B cell (primary cell): ENCODE results near the gene CUL9. TPM values are rescaled to one million over a fixed set of nuclear protein-coding genes. Genes with fewer than 3 reads are reported as not detected.

Source experiments
- ATAC-seq: fragments of 200-7000 bp; cut with Tn5 transposase; one replicate; pipeline ENCODE4 v1.10.0; 2021; ENCODE audit warnings: low read depth, mild to moderate bottlenecking, moderate number of reproducible peaks, moderate library complexity
- CTCF ChIA-PET: fragments of 350-600 bp; sonication (Branson Sonifier 250); formaldehyde crosslinking; loops from one replicate; lab custom pipeline; 2021; ENCODE audit warnings: antibody characterized with exemption, inconsistent platforms; lab: Charles Lee
- POLR2A ChIA-PET: fragments of 350-600 bp; sonication (Branson Sonifier 250); formaldehyde crosslinking; loops from one replicate; lab custom pipeline; 2021; ENCODE audit warnings: antibody characterized with exemption; lab: Charles Lee
- DNase-seq: peaks from one replicate; pipeline ENCODE4 v3.0.0; 2013
- H2AFZ ChIP-seq: 2 replicates; pipeline ENCODE4 v1.6.1; 2012; ENCODE audit warnings: mild to moderate bottlenecking, low read depth, low read length; ENCODE audit not compliant: insufficient read depth, poor library complexity, severe bottlenecking
- H3K27ac ChIP-seq, 2 donors: 1 replicate in 1 of 2; 2 replicates in 1 of 2; pipeline ENCODE4 v1.5.1; 2012 to 2013; ENCODE audit warnings: low read length in 2 of 2, mild to moderate bottlenecking in 2 of 2, moderate library complexity in 1 of 2
- H3K27me3 ChIP-seq, 4 experiments: fragments of 200-600 bp in 1 of 4; sonication (generic) in 1 of 4; replicated peaks in 1 of 4; 1 replicate in 2 of 4; 2 replicates in 2 of 4; pipeline versions ENCODE4 v1.6.1 to v1.7.0; 2013 to 2016; ENCODE audit warnings: low read length in 3 of 4, mild to moderate bottlenecking in 2 of 4, mixed read lengths in 1 of 4, moderate library complexity in 1 of 4; ENCODE audit not compliant: insufficient read depth in 4 of 4, control insufficient read depth in 3 of 4; ENCODE audit errors: control extremely low read depth in 1 of 4
- H3K36me3 ChIP-seq, 2 experiments: replicated peaks in 1 of 2; 1 replicate in 1 of 2; 2 replicates in 1 of 2; pipeline versions ENCODE4 v1.6.1 to v1.7.1; 2013; ENCODE audit warnings: low read length in 1 of 2; ENCODE audit not compliant: insufficient read depth in 2 of 2, control insufficient read depth in 1 of 2; ENCODE audit errors: control extremely low read depth in 1 of 2, extremely low read depth in 1 of 2
- H3K4me1 ChIP-seq, 2 donors: fragments of 200-600 bp in 1 of 2; sonication (generic) in 1 of 2; 1 replicate in 1 of 2; 2 replicates in 1 of 2; pipeline versions ENCODE4 v1.5.1 to v1.6.1; 2013 to 2017; ENCODE audit warnings: low read length in 2 of 2; ENCODE audit not compliant: control insufficient read depth in 2 of 2, insufficient read depth in 2 of 2
- H3K4me2 ChIP-seq: replicated peaks from 2 replicates; pipeline ENCODE3; 2012; ENCODE audit warnings: mild to moderate bottlenecking, low read depth, low read length; ENCODE audit not compliant: poor library complexity, severe bottlenecking
- H3K4me3 ChIP-seq, 5 experiments: fragments of 200-600 bp in 1 of 5; sonication (generic) in 1 of 5; 1 replicate in 3 of 5; 2 replicates in 2 of 5; pipeline versions ENCODE4 v1.5.1 to v1.7.0; 2011 to 2016; ENCODE audit warnings: low read length in 4 of 5, mild to moderate bottlenecking in 4 of 5, low read depth in 2 of 5, control low read depth in 1 of 5, moderate library complexity in 1 of 5; ENCODE audit not compliant: insufficient read depth in 1 of 5; ENCODE audit errors: control extremely low read depth in 1 of 5, extremely low read depth in 1 of 5
- H3K79me2 ChIP-seq: fragments of 200-600 bp; sonication (generic); one replicate; pipeline ENCODE4 v1.6.0; 2016; ENCODE audit warnings: low read length; ENCODE audit not compliant: control insufficient read depth, insufficient read depth
- H3K9ac ChIP-seq: fragments of 200-600 bp; sonication (generic); 2 replicates; pipeline ENCODE4 v1.6.1; 2017; ENCODE audit warnings: mild to moderate bottlenecking, low read length, moderate library complexity
- H3K9me3 ChIP-seq, 3 donors: one replicate each; pipeline versions ENCODE4 v1.6.1 to v1.7.1; 2013; ENCODE audit warnings: low read length in 2 of 3; ENCODE audit not compliant: control insufficient read depth in 2 of 3, insufficient read depth in 1 of 3; ENCODE audit errors: control extremely low read depth in 1 of 3
- H4K20me1 ChIP-seq: 2 replicates; pipeline ENCODE4 v1.6.0; 2012; ENCODE audit warnings: mild to moderate bottlenecking, low read length; ENCODE audit not compliant: insufficient read depth, control insufficient read depth, poor library complexity, severe bottlenecking
- H3K27ac Mint-ChIP-seq: one replicate; pipeline ENCODE4 v1.8.0; 2021; ENCODE audit warnings: mixed read lengths
- H3K27me3 Mint-ChIP-seq: one replicate; pipeline ENCODE4 v1.8.0; 2021; ENCODE audit warnings: mixed read lengths
- H3K4me1 Mint-ChIP-seq: one replicate; pipeline ENCODE4 v1.8.0; 2021; ENCODE audit warnings: mixed read lengths
- H3K4me3 Mint-ChIP-seq: one replicate; pipeline ENCODE4 v1.8.0; 2021; ENCODE audit warnings: mixed read lengths
- H3K9me3 Mint-ChIP-seq: one replicate; pipeline ENCODE4 v1.8.0; 2022; ENCODE audit warnings: mixed read lengths; ENCODE audit not compliant: insufficient read depth
- EZH2 ChIP-seq: IDR thresholded peaks from 2 replicates; pipeline ENCODE4 v1.6.1; 2012; ENCODE audit warnings: borderline replicate concordance, low read depth, mild to moderate bottlenecking, moderate library complexity, low read length; ENCODE audit not compliant: insufficient read depth, poor library complexity, severe bottlenecking
- WGBS: methylation state at CpG from one replicate; pipeline ENCODE4 v1.1.5; 2013; ENCODE audit warnings: missing lambda C conversion rate; ENCODE audit not compliant: insufficient coverage; 5-methylcytosine and 5-hydroxymethylcytosine counted together
- intact Hi-C: fragments of 100-400 bp; cut with micrococcal nuclease; formaldehyde crosslinking; loops from one replicate; pipeline ENCODE4 v1.10.0; 2022
- polyA plus RNA-seq: library from polyadenylated mRNA; depleted of rRNA; stranded (reverse); fragments of >200 nt; gene quantifications from 2 replicates; pipeline ENCODE4 v1.2.3, GENCODE V29; 2012
- total RNA-seq, 2 donors: library from RNA; stranded (reverse); fragments of 120-200 nt in 1 of 2; gene quantifications; 1 replicate in 1 of 2; 2 replicates in 1 of 2; pipeline versions ENCODE4 v1.2.3 to v1.2.4, GENCODE V29; 2013 to 2022
- TF ChIP-seq, protein P1 (sequence below): fragments of 200-600 bp; IDR thresholded peaks from one replicate; pipeline ENCODE4 v1.8.0; 2022; ENCODE audit warnings: antibody characterized with exemption, mild to moderate bottlenecking

CUL9 gene
- total and polyA plus RNA-seq, 2 donors (not counting 1 experiment from before 2014, with no cell fraction given): 98.0 to 110 TPM

DNA sequence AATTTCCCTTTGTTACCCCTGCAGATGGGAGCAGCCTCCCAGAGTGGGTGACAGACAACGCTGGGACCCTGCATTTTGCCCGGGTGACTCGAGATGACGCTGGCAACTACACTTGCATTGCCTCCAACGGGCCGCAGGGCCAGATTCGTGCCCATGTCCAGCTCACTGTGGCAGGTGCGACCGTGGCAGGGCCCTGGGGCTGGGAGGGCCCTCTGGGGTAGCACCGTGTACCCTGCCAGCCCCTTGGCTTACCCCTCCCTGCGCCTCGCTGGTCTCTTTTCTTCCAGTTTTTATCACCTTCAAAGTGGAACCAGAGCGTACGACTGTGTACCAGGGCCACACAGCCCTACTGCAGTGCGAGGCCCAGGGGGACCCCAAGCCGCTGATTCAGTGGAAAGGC, 40.4 kb upstream of the CUL9 start:
- peaks cover 7 to 8% of the 10 kb centered on the region in 2 donors for H3K4me1 ChIP-seq
- TF ChIP-seq, protein P1, sequence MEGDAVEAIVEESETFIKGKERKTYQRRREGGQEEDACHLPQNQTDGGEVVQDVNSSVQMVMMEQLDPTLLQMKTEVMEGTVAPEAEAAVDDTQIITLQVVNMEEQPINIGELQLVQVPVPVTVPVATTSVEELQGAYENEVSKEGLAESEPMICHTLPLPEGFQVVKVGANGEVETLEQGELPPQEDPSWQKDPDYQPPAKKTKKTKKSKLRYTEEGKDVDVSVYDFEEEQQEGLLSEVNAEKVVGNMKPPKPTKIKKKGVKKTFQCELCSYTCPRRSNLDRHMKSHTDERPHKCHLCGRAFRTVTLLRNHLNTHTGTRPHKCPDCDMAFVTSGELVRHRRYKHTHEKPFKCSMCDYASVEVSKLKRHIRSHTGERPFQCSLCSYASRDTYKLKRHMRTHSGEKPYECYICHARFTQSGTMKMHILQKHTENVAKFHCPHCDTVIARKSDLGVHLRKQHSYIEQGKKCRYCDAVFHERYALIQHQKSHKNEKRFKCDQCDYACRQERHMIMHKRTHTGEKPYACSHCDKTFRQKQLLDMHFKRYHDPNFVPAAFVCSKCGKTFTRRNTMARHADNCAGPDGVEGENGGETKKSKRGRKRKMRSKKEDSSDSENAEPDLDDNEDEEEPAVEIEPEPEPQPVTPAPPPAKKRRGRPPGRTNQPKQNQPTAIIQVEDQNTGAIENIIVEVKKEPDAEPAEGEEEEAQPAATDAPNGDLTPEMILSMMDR: no peak
- TF ChIP-seq EZH2: no peak
- ChIA-PET CTCF (interaction anchor here (3.0 to 4.3 kb wide), 2 partner anchors 132 to 241 kb away, joined by 19 to 50 read pairs; no protein-coding TSS in a partner anchor), POLR2A (no interaction called here)
- no peak overlapping the region for H3K4me2 ChIP-seq
- H3K36me3 ChIP-seq: no peaks in the 10 kb centered on the region
- H4K20me1 ChIP-seq: no peaks in the 10 kb centered on the region
- H3K27me3 Mint-ChIP-seq: no peaks in the 10 kb centered on the region
- H3K4me3 ChIP-seq: no peak overlapping the region
- intact Hi-C loops: loop anchor here (5.0 kb wide), 1 partner anchor 134 kb away; no protein-coding TSS in a partner anchor
- no peaks in the 10 kb centered on the region for H3K9me3 ChIP-seq
- H3K9me3 Mint-ChIP-seq: no peaks in the 10 kb centered on the region
- 97% methylated on average over 16 of the region's 16 CpGs for WGBS
- H3K9ac ChIP-seq: no peak overlapping the region
- peaks cover 8% of the 10 kb centered on the region for H3K4me1 Mint-ChIP-seq
- H3K27ac ChIP-seq: no peak overlapping the region
- no peak overlapping the region for H3K27ac Mint-ChIP-seq
- no peak overlapping the region for H2AFZ ChIP-seq
- no peaks in the 10 kb centered on the region for H3K79me2 ChIP-seq
- ATAC-seq (no peak), DNase-seq (no peak)
- H3K27me3 ChIP-seq: no peaks in the 10 kb centered on the region
- no peak overlapping the region for H3K4me3 Mint-ChIP-seq

DNA sequence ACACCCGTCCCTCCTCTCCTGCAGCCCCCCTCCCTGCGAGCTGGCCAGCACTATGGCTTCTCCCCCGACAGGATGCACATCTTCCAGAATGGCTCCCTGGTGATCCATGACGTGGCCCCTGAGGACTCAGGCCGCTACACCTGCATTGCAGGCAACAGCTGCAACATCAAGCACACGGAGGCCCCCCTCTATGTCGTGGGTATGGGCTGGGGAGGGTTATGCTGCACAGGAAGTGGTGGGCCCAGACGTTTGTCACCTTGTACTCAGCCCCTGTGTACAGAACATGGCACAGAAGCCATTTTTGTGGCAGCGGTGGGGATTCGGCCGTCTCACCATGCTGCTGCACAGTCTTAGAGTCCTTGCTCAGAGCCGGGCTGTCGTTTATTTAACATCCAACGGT, 39.9 kb upstream of the CUL9 start:
- Histone ChIP-seq H3K4me1 (peaks cover 7 to 8% of the 10 kb centered on the region in 2 donors), H3K4me3 (no peak overlapping the region), H3K9me3 (no peaks in the 10 kb centered on the region), H4K20me1 (no peaks in the 10 kb centered on the region), H3K36me3 (no peaks in the 10 kb centered on the region), H3K79me2 (no peaks in the 10 kb centered on the region), H3K27ac (no peak overlapping the region), H3K4me2 (no peak overlapping the region), H3K27me3 (peaks cover 0 to 2% (median 0%) of the 10 kb centered on the region in 4 experiments), H2AFZ (no peak overlapping the region), H3K9ac (no peak overlapping the region)
- POLR2A ChIA-PET: no interaction called here
- intact Hi-C loops: loop anchor here (5.0 kb wide), 1 partner anchor 135 kb away; no protein-coding TSS in a partner anchor
- Mint-ChIP-seq H3K27ac (no peak overlapping the region), H3K4me3 (no peak overlapping the region), H3K4me1 (peaks cover 8% of the 10 kb centered on the region), H3K9me3 (no peaks in the 10 kb centered on the region), H3K27me3 (no peaks in the 10 kb centered on the region)
- CTCF ChIA-PET: interaction anchor here (0.6 to 4.3 kb wide), 4 partner anchors 132 to 242 kb away, joined by 3 to 50 read pairs (median 15); no protein-coding TSS in a partner anchor
- DNase-seq (no peak), ATAC-seq (no peak)
- TF ChIP-seq, protein P1: no peak
- TF ChIP-seq EZH2: no peak
- WGBS: 50% methylated on average over 14 of the region's 14 CpGs
